ENCODE measurements around the gene ARHGAP15. TPM values are rescaled to one million over a fixed set of nuclear protein-coding genes. Genes with fewer than 3 reads are reported as not detected.

ARHGAP15 gene
- total and polyA plus RNA-seq, 4 donors, result 3.8 to 17.9 (median 13.2) TPM

DNA sequence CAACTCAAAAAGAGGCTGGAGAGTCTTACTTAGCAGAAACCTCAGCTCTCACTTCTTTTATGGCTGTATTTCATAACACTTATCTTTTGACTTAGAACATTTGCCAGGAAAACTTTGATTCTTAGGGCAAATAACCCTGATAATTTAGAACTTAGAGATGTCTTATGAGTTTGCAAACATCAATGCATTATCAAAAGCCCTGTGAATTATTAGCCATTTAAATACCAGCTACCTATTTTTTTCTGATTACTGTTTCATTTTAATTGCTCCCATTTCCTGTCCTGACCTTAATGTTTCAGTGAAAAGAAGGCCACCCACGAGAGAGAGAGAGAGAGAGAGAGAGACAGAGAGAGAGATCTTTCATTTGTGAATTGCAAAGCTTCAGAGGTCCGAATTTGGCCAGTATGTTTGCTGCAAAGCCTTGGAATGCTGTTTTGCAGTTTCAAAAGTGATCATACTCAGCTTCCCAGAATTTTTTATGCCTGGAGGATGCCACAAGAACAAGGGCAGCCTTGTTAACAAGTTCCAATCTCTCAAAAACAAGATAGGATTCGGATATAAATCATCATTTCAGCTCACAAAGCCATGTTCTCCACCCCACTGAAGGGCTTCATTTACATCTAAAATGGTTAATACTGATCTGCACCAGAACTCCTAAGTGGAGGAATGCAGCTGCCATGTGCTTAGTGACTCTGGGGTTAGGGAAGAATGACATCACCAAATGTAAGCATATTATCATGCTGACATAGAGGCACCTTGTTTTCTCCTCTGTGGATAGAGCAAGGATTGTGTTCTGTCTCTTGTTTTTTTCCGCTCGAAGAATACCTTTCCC is 478.2 kb downstream of the ARHGAP15 start:
- no peaks in the 10 kb centered on the region for H3K36me3 ChIP-seq (ENCODE audit: control insufficient read depth in 4 of 4, insufficient read depth in 3 of 4, low read depth in 1 of 4, low read length in 3 of 4)
- H3K27me3 ChIP-seq (ENCODE audit: control insufficient read depth in 4 of 4, insufficient read depth in 4 of 4, low read length in 3 of 4), result no peaks in the 10 kb centered on the region
- no peak for DNase-seq (ENCODE audit: low spot score)
- WGBS, result 54% methylated on average over 5 of the region's 5 CpGs
- no peaks in the 10 kb centered on the region for H3K4me1 ChIP-seq (ENCODE audit: control insufficient read depth in 4 of 4, insufficient read depth in 4 of 4, low read length in 3 of 4)
- no peak overlapping the region for H3K9ac ChIP-seq (ENCODE audit: low read depth in 1 of 2, low read length in 2 of 2)
- no peak for TF ChIP-seq FOXA2 (IDR thresholded peaks at IDR 0.05)
- no peaks in the 10 kb centered on the region for H3K9me3 ChIP-seq (ENCODE audit: control insufficient read depth in 4 of 4, low read length in 3 of 4)
- H3K27ac ChIP-seq (ENCODE audit: low read depth in 1 of 2, low read length in 2 of 2), result no peak overlapping the region
- no peak overlapping the region for H3K4me3 ChIP-seq (ENCODE audit: low read depth in 1 of 3, low read length in 3 of 3)

DNA sequence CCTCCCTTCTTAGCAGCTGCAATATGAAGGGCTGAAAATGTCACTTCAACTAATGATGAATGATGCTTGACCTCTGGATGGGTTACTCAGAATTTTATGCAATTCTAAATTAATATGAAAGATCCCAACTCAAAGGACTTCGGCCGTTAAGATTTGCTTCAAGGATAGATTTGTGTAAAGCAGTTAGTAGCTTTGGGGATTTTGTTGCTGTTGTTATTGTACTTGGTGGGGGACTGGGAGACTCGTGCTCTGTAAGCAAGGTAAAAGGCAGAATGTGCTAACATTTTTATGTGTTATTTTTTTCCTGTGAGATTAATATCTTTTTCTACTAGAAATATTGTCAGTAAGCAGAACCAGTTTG is 478.8 kb downstream of the ARHGAP15 start:
- Histone ChIP-seq H3K27me3 (ENCODE audit: control insufficient read depth in 4 of 4, insufficient read depth in 4 of 4, low read length in 3 of 4) (no peaks in the 10 kb centered on the region), H3K36me3 (ENCODE audit: control insufficient read depth in 4 of 4, insufficient read depth in 3 of 4, low read depth in 1 of 4, low read length in 3 of 4) (no peaks in the 10 kb centered on the region), H3K4me3 (ENCODE audit: low read depth in 1 of 3, low read length in 3 of 3) (no peak overlapping the region), H3K4me1 (ENCODE audit: control insufficient read depth in 4 of 4, insufficient read depth in 4 of 4, low read length in 3 of 4) (no peaks in the 10 kb centered on the region), H3K9ac (ENCODE audit: low read depth in 1 of 2, low read length in 2 of 2) (no peak overlapping the region), H3K9me3 (ENCODE audit: control insufficient read depth in 4 of 4, low read length in 3 of 4) (no peaks in the 10 kb centered on the region), H3K27ac (ENCODE audit: low read depth in 1 of 2, low read length in 2 of 2) (no peak overlapping the region)
- TF ChIP-seq, protein P1, sequence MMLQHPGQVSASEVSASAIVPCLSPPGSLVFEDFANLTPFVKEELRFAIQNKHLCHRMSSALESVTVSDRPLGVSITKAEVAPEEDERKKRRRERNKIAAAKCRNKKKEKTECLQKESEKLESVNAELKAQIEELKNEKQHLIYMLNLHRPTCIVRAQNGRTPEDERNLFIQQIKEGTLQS (IDR thresholded peaks at IDR 0.05), result no peak
- DNase-seq (ENCODE audit: low spot score), result no peak
- 73% methylated on average over 3 of the region's 3 CpGs for WGBS

DNA sequence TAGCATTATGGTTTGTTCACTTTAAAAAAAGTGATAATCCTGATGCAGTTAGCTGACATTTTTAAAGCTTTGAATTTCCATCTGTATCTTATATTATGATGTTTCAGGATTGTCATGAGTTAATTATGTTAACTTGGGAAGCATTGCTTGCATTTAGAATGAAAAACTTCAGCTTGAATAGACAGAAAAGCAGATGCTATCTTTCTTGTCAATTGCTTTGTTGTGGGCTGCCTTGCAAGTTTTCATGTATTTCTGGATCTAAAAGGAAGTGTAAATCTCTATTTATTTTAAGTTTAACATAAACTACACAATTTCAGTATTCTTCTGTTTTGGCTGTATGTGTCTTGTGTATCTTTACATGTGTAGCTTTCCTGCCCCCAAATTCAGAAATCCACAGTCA is 479.5 kb downstream of the ARHGAP15 start:
- no peaks in the 10 kb centered on the region for H3K27me3 ChIP-seq (ENCODE audit: control insufficient read depth in 4 of 4, insufficient read depth in 4 of 4, low read length in 3 of 4)
- no peaks in the 10 kb centered on the region for H3K36me3 ChIP-seq (ENCODE audit: control insufficient read depth in 4 of 4, insufficient read depth in 3 of 4, low read depth in 1 of 4, low read length in 3 of 4)
- no peak overlapping the region for H3K27ac ChIP-seq (ENCODE audit: low read depth in 1 of 2, low read length in 2 of 2)
- H3K9me3 ChIP-seq (ENCODE audit: control insufficient read depth in 4 of 4, low read length in 3 of 4), result no peaks in the 10 kb centered on the region
- H3K9ac ChIP-seq (ENCODE audit: low read depth in 1 of 2, low read length in 2 of 2), result no peak overlapping the region
- DNase-seq (ENCODE audit: low spot score), result no peak
- H3K4me1 ChIP-seq (ENCODE audit: control insufficient read depth in 4 of 4, insufficient read depth in 4 of 4, low read length in 3 of 4), result no peaks in the 10 kb centered on the region
- TF ChIP-seq HNF4A (conservative IDR thresholded peaks at IDR 0.05) (no peak), SP1 (IDR thresholded peaks at IDR 0.05) (no peak), NR2F2 (IDR thresholded peaks at IDR 0.05) (no peak), FOXA2 (IDR thresholded peaks at IDR 0.05) (no peak), EGR1 (IDR thresholded peaks at IDR 0.05; ENCODE audit: low read depth in 2 of 2) (no peak), HNF4G (IDR thresholded peaks at IDR 0.05) (no peak), RXRA (IDR thresholded peaks at IDR 0.05) (no peak), YY1 (IDR thresholded peaks at IDR 0.05) (no peak), FOXA1 (IDR thresholded peaks at IDR 0.05) (no peak), ZBTB33 (IDR thresholded peaks at IDR 0.05) (no peak)
- TF ChIP-seq, protein P2, sequence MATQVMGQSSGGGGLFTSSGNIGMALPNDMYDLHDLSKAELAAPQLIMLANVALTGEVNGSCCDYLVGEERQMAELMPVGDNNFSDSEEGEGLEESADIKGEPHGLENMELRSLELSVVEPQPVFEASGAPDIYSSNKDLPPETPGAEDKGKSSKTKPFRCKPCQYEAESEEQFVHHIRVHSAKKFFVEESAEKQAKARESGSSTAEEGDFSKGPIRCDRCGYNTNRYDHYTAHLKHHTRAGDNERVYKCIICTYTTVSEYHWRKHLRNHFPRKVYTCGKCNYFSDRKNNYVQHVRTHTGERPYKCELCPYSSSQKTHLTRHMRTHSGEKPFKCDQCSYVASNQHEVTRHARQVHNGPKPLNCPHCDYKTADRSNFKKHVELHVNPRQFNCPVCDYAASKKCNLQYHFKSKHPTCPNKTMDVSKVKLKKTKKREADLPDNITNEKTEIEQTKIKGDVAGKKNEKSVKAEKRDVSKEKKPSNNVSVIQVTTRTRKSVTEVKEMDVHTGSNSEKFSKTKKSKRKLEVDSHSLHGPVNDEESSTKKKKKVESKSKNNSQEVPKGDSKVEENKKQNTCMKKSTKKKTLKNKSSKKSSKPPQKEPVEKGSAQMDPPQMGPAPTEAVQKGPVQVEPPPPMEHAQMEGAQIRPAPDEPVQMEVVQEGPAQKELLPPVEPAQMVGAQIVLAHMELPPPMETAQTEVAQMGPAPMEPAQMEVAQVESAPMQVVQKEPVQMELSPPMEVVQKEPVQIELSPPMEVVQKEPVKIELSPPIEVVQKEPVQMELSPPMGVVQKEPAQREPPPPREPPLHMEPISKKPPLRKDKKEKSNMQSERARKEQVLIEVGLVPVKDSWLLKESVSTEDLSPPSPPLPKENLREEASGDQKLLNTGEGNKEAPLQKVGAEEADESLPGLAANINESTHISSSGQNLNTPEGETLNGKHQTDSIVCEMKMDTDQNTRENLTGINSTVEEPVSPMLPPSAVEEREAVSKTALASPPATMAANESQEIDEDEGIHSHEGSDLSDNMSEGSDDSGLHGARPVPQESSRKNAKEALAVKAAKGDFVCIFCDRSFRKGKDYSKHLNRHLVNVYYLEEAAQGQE (IDR thresholded peaks at IDR 0.05), result no peak
- no peak overlapping the region for H3K4me3 ChIP-seq (ENCODE audit: low read depth in 1 of 3, low read length in 3 of 3)

Measured in liver (tissue), 9 donors.